Lower leg skin (tissue), 4 donors: ENCODE data around the gene CYP19A1. TPM values are rescaled to one million over a fixed set of nuclear protein-coding genes. Genes with fewer than 3 reads are reported as not detected.
A peak's percentile ranks its signal among the peaks of the same experiment; 100 is the strongest.

Experiments
- DNase-seq, 2 donors: peaks; one replicate each; pipeline ENCODE4 v3.0.0-alpha.2; 2019; ENCODE audit warnings: low spot score in 2 of 2
- H3K4me3 ChIP-seq: fragments of 200-600 bp; sonication (generic); 2 replicates; pipeline ENCODE4 v1.5.1; 2017; ENCODE audit warnings: mild to moderate bottlenecking, low read depth; ENCODE audit not compliant: poor library complexity, severe bottlenecking
- CTCF ChIP-seq, 3 donors: fragments of 450-650 bp; IDR thresholded peaks; one replicate each; pipeline ENCODE4 v1.5.1; 2016; ENCODE audit warnings: antibody characterized with exemption in 3 of 3, mild to moderate bottlenecking in 3 of 3, moderate library complexity in 2 of 3
- POLR2A ChIP-seq, 2 donors: fragments of 450-650 bp; IDR thresholded peaks; one replicate each; pipeline ENCODE4 v1.6.1; 2016 to 2017; ENCODE audit warnings: antibody characterized with exemption in 2 of 2, mild to moderate bottlenecking in 1 of 2, moderate library complexity in 1 of 2
- WGBS, 2 donors: methylation state at CpG; one replicate each; pipeline ENCODE4 v1.1.5; 2018; 5-methylcytosine and 5-hydroxymethylcytosine counted together
- intact Hi-C: fragments of 100-400 bp; cut with DNase I; formaldehyde crosslinking; loops from one replicate; pipeline ENCODE4 v1.15.0; 2023; ENCODE audit warnings: low total_unique reads
- total RNA-seq, 4 donors: library from RNA; depleted of rRNA; stranded (reverse); fragments of >200 nt; gene quantifications; one replicate each; pipeline ENCODE4 v1.1.0, GENCODE V29; 2016

Gene CYP19A1
- total RNA-seq, 4 donors from 2014 or later, result 0.51 to 6.2 (median 2.6) TPM

GRCh38 chr15:51348688-51349087, 10.3 kb upstream of the CYP19A1 start:
- no peak overlapping the region for H3K4me3 ChIP-seq
- TF ChIP-seq CTCF (IDR thresholded peaks at IDR 0.05) (no peak), POLR2A (IDR thresholded peaks at IDR 0.05) (no peak)
- intact Hi-C loops, result no loop called here
- DNase-seq, result no peak
- 50 to 56% methylated on average over 5 of the region's 5 CpGs for WGBS, 2 donors

GRCh38 chr15:51346136-51346535, 7.7 kb upstream of the CYP19A1 start:
- no peak overlapping the region for H3K4me3 ChIP-seq
- intact Hi-C loops, result no loop called here
- no peak for TF ChIP-seq CTCF (IDR thresholded peaks at IDR 0.05)
- TF ChIP-seq POLR2A (IDR thresholded peaks at IDR 0.05), result no peak
- DNase-seq, result no peak
- WGBS, 2 donors, result 55 to 57% methylated on average over 3 of the region's 3 CpGs

- no peak overlapping the region for H3K4me3 ChIP-seq
- TF ChIP-seq POLR2A (IDR thresholded peaks at IDR 0.05), result no peak
- TF ChIP-seq CTCF (IDR thresholded peaks at IDR 0.05), result no peak
- WGBS, 2 donors, result 86 to 91% methylated on average over 4 of the region's 4 CpGs
- intact Hi-C loops, result no loop called here
- no peak for DNase-seq
Observed at GRCh38 chr15:51343466-51343865, 5.1 kb upstream of the CYP19A1 start.

GRCh38 chr15:51342227-51342999, 4.0 kb upstream of the CYP19A1 start:
- intact Hi-C loops, result no loop called here
- DNase-seq, result no peak
- 41 to 45% methylated on average over 16 of the region's 16 CpGs for WGBS, 2 donors
- H3K4me3 ChIP-seq, result peak overlapping the region; percentile 4
- TF ChIP-seq POLR2A (IDR thresholded peaks at IDR 0.05), result no peak
- no peak for TF ChIP-seq CTCF (IDR thresholded peaks at IDR 0.05)

- no peak for TF ChIP-seq POLR2A (IDR thresholded peaks at IDR 0.05)
- no peak for TF ChIP-seq CTCF (IDR thresholded peaks at IDR 0.05)
- intact Hi-C loops, result no loop called here
- peak within 1 kb of the TSS; percentile 4 for H3K4me3 ChIP-seq
- 4 to 6% methylated on average over 25 to 57 of the region's 76 CpGs for WGBS, 2 donors
- DNase-seq, result peak in 1 of 2 donors; percentile 87
Observed at GRCh38 chr15:51341366-51342226, 3.2 kb upstream of the CYP19A1 start, which contains the start of gene GLDN. TSS of gene GLDN (plus strand) at chr15:51341655. CDS start at chr15:51341685, 30 bp downstream.
